HepG2 (cell line): ENCODE measurements around the gene SMARCB1. TPM values are rescaled to one million over a fixed set of nuclear protein-coding genes. Genes with fewer than 3 reads are reported as not detected.

Source experiments
- CEBPG ChIP-seq: IDR thresholded peaks from 2 replicates; pipeline ENCODE4 v1.6.1; 2016
- GMEB1 ChIP-seq: sonication (generic); formaldehyde crosslinking; IDR thresholded peaks from 2 replicates; pipeline ENCODE4 v1.5.1; 2020; ENCODE audit warnings: missing genetic modification reagents, mild to moderate bottlenecking, borderline replicate concordance
- HINFP ChIP-seq: sonication (generic); formaldehyde crosslinking; IDR thresholded peaks from 2 replicates; pipeline ENCODE4 v1.4.0; 2020; ENCODE audit warnings: low read depth, mild to moderate bottlenecking, missing genetic modification reagents
- HMGXB4 ChIP-seq, 2 experiments: sonication (generic) in 1 of 2; formaldehyde crosslinking in 1 of 2; IDR thresholded peaks; 2 replicates each; pipeline versions ENCODE4 v1.4.0 to v1.6.1; 2018 to 2020; ENCODE audit warnings: missing genetic modification reagents in 2 of 2, borderline replicate concordance in 1 of 2, low read depth in 1 of 2, mild to moderate bottlenecking in 1 of 2, missing biosample characterization in 1 of 2
- HNF4G ChIP-seq, 2 experiments: sonication (generic) in 1 of 2; formaldehyde crosslinking in 1 of 2; IDR thresholded peaks; 2 replicates each; pipeline versions ENCODE4 v1.4.0 to v1.6.1; 2011 to 2020; ENCODE audit warnings: borderline replicate concordance in 2 of 2, low read depth in 2 of 2, mild to moderate bottlenecking in 2 of 2, low read length in 1 of 2, missing genetic modification reagents in 1 of 2, moderate library complexity in 1 of 2
- HOXA3 ChIP-seq: sonication (generic); formaldehyde crosslinking; IDR thresholded peaks from 2 replicates; pipeline ENCODE4 v1.5.0; 2020; ENCODE audit warnings: missing genetic modification reagents
- IRF2 ChIP-seq: IDR thresholded peaks from 2 replicates; pipeline ENCODE4 v1.6.1; 2018; ENCODE audit warnings: missing genetic modification reagents, missing compliant biosample characterization
- MXD4 ChIP-seq: IDR thresholded peaks from 2 replicates; pipeline ENCODE4 v1.6.1; 2016; ENCODE audit warnings: mild to moderate bottlenecking, missing biosample characterization, missing genetic modification reagents
- NCOA2 ChIP-seq: sonication (generic); formaldehyde crosslinking; IDR thresholded peaks from 2 replicates; pipeline ENCODE4 v1.8.0; 2022; ENCODE audit warnings: inconsistent platforms
- NONO ChIP-seq, 2 experiments: fragments of 450-650 bp in 1 of 2; sonication (generic) in 1 of 2; formaldehyde crosslinking in 1 of 2; IDR thresholded peaks in 1 of 2; conservative IDR thresholded peaks in 1 of 2; 2 replicates each; pipeline versions ENCODE4 v1.6.1 to v1.8.0; 2017 to 2022; ENCODE audit warnings: mild to moderate bottlenecking in 1 of 2, missing genetic modification reagents in 1 of 2, moderate library complexity in 1 of 2
- RORA ChIP-seq: sonication (generic); formaldehyde crosslinking; IDR thresholded peaks from 2 replicates; pipeline ENCODE4 v1.5.0; 2020; ENCODE audit warnings: mild to moderate bottlenecking, missing genetic modification reagents, moderate library complexity
- THAP11 ChIP-seq: IDR thresholded peaks from 2 replicates; pipeline ENCODE4 v1.6.1; 2016; ENCODE audit warnings: missing biosample characterization, missing genetic modification reagents
- U2AF1 ChIP-seq: fragments of 200-400 bp; formaldehyde crosslinking; optimal IDR thresholded peaks from 2 replicates; pipeline ENCODE3; 2017; ENCODE audit warnings: mild to moderate bottlenecking, low read depth, low read length
- ZKSCAN5 ChIP-seq: sonication (generic); formaldehyde crosslinking; IDR thresholded peaks from 2 replicates; pipeline ENCODE4 v1.5.1; 2020; ENCODE audit warnings: mild to moderate bottlenecking, missing genetic modification reagents
- ZNF281 ChIP-seq: sonication (generic); formaldehyde crosslinking; IDR thresholded peaks from 2 replicates; pipeline ENCODE4 v1.4.0; 2020; ENCODE audit warnings: missing genetic modification reagents, borderline replicate concordance
- ZNF296 ChIP-seq: sonication (generic); formaldehyde crosslinking; conservative IDR thresholded peaks from 2 replicates; pipeline ENCODE4 v1.5.0; 2020; ENCODE audit warnings: mild to moderate bottlenecking, missing genetic modification reagents
- ZNF362 ChIP-seq: sonication (generic); formaldehyde crosslinking; IDR thresholded peaks from 2 replicates; pipeline ENCODE4 v1.4.0; 2020; ENCODE audit warnings: missing genetic modification reagents, mild to moderate bottlenecking, borderline replicate concordance
- polyA plus RNA-seq, 8 experiments: library from polyadenylated mRNA; depleted of rRNA in 3 of 8; stranded (reverse) in 7 of 8; unstranded in 1 of 8; fragments of >200 nt; fragmentation: Illumina TruSeq in 4 of 8; extraction: Trizol in 4 of 8; gene quantifications; 2 replicates each; pipeline versions ENCODE4 v1.2.1 to v1.2.3, GENCODE V29; 2011 to 2016; ENCODE audit warnings: low read depth in 4 of 8, missing spikeins in 1 of 8, mixed read lengths in 1 of 8; ENCODE audit not compliant: insufficient read depth in 1 of 8
- total RNA-seq, 5 experiments: library from RNA; depleted of rRNA; stranded (reverse); fragments of >200 nt; fragmentation: Illumina TruSeq; extraction: Trizol; gene quantifications; 2 replicates each; pipeline ENCODE4 v1.2.3, GENCODE V29; 2016; ENCODE audit warnings: low read depth in 1 of 5

Gene SMARCB1
- total and polyA plus RNA-seq, 2 of the 13 experiments (the other 11 are each of a cell fraction or from before 2014, with no cell fraction given): 74.0 to 166 TPM

GRCh38 chr22:23784215-23784732, 2.5 kb upstream of the SMARCB1 start (continued):
- TF ChIP-seq HMGXB4 (CRISPR knock-in tag; IDR thresholded peaks at IDR 0.05; ENCODE audit: borderline replicate concordance in 1 of 2, low read depth in 1 of 2) (0 out of 4 replicates have a peak, but pooled peaks of 1 of the 2 experiments have one; percentile 19), RORA (peak; percentile 63; the same call in 1 of the 2 replicates), NONO (IDR thresholded peaks at IDR 0.05) (no peak), NONO (CRISPR knock-in tag; conservative IDR thresholded peaks at IDR 0.05) (no peak), ZNF281 (peak; percentile 66; the same call in 1 of the 2 replicates), ZNF296 (CRISPR knock-in tag) (peak; percentile 70; the same call in 1 of the 2 replicates), HOXA3 (CRISPR knock-in tag) (0 out of 2 replicates have a peak, but pooled peaks have one; percentile 32), ZNF362 (CRISPR knock-in tag) (peak; percentile 58; the same call in 1 of the 2 replicates), CEBPG (no peak), HNF4G (IDR thresholded peaks at IDR 0.05; ENCODE audit: borderline replicate concordance, low read depth, low read length) (peak; percentile 85), HNF4G (CRISPR knock-in tag; IDR thresholded peaks at IDR 0.05; ENCODE audit: borderline replicate concordance, low read depth) (peak; percentile 41; the same call in 1 of the 2 replicates), GMEB1 (CRISPR knock-in tag) (peak; percentile 36; the same call in 1 of the 2 replicates), NCOA2 (CRISPR knock-in tag) (0 out of 2 replicates have a peak, but pooled peaks have one; percentile 33), MXD4 (CRISPR knock-in tag) (no peak), THAP11 (CRISPR knock-in tag) (0 out of 2 replicates have a peak, but pooled peaks have one; percentile 30), ZKSCAN5 (no peak), IRF2 (CRISPR knock-in tag) (peak; percentile 18; the same call in 1 of the 2 replicates), HINFP (CRISPR knock-in tag) (no peak), U2AF1 (no peak)
